DMS 273 treated with DMSO at 0.1 percent for 48 hours (cell line): ENCODE data around the gene GAREM1.

Source experiments
- DNase-seq: peaks from one replicate; lab custom pipeline; 2025; lab: John Stamatoyannopoulos, UW

Gene GAREM1

GRCh38 chr18:32424696-32425095 is 46.0 kb downstream of the GAREM1 start:
- no peak for DNase-seq

- no peak for DNase-seq
These were observed 47.5 kb downstream of the GAREM1 start for GRCh38 chr18:32422978-32423740.

- no peak for DNase-seq
These were observed 48.5 kb downstream of the GAREM1 start for GRCh38 chr18:32422201-32422600.

GRCh38 chr18:32420084-32420750 is 50.5 kb downstream of the GAREM1 start:
- DNase-seq, result no peak

- DNase-seq, result no peak
These were observed 52.5 kb downstream of the GAREM1 start for GRCh38 chr18:32418148-32418547.

GRCh38 chr18:32405588-32405987 is 65.1 kb downstream of the GAREM1 start:
- no peak for DNase-seq

- no peak for DNase-seq
These were observed 69.1 kb downstream of the GAREM1 start for GRCh38 chr18:32401621-32402020.

GRCh38 chr18:32393407-32393806 is 77.3 kb downstream of the GAREM1 start:
- no peak for DNase-seq

GRCh38 chr18:32391126-32391525 is 79.6 kb downstream of the GAREM1 start:
- DNase-seq, result no peak

- no peak for DNase-seq
These were observed 80.8 kb downstream of the GAREM1 start for GRCh38 chr18:32389858-32390257.

- DNase-seq, result no peak
These were observed 81.5 kb downstream of the GAREM1 start for GRCh38 chr18:32389191-32389590.

- DNase-seq, result no peak
These were observed 84.2 kb downstream of the GAREM1 start for GRCh38 chr18:32386471-32386870.

GRCh38 chr18:32383050-32383819 is 87.4 kb downstream of the GAREM1 start:
- no peak for DNase-seq

- DNase-seq, result no peak
These were observed 88.9 kb downstream of the GAREM1 start for GRCh38 chr18:32381761-32382160.

GRCh38 chr18:32380559-32380958 is 90.1 kb downstream of the GAREM1 start:
- no peak for DNase-seq

GRCh38 chr18:32379891-32380290 is 90.8 kb downstream of the GAREM1 start:
- no peak for DNase-seq

GRCh38 chr18:32378705-32379104 is 92.0 kb downstream of the GAREM1 start:
- peak; percentile 84 for DNase-seq

GRCh38 chr18:32373995-32374394 is 96.7 kb downstream of the GAREM1 start:
- peak; percentile 16 for DNase-seq

GRCh38 chr18:32373505-32373904 is 97.2 kb downstream of the GAREM1 start:
- no peak for DNase-seq

GRCh38 chr18:32372381-32373061 is 98.2 kb downstream of the GAREM1 start:
- no peak for DNase-seq

GRCh38 chr18:32372047-32372380 is 98.7 kb downstream of the GAREM1 start:
- DNase-seq, result no peak

GRCh38 chr18:32371384-32371783 is 99.3 kb downstream of the GAREM1 start:
- no peak for DNase-seq
